ENCODE measurements around the gene CDH23.

- TF ChIP-seq, protein P1, sequence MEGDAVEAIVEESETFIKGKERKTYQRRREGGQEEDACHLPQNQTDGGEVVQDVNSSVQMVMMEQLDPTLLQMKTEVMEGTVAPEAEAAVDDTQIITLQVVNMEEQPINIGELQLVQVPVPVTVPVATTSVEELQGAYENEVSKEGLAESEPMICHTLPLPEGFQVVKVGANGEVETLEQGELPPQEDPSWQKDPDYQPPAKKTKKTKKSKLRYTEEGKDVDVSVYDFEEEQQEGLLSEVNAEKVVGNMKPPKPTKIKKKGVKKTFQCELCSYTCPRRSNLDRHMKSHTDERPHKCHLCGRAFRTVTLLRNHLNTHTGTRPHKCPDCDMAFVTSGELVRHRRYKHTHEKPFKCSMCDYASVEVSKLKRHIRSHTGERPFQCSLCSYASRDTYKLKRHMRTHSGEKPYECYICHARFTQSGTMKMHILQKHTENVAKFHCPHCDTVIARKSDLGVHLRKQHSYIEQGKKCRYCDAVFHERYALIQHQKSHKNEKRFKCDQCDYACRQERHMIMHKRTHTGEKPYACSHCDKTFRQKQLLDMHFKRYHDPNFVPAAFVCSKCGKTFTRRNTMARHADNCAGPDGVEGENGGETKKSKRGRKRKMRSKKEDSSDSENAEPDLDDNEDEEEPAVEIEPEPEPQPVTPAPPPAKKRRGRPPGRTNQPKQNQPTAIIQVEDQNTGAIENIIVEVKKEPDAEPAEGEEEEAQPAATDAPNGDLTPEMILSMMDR (IDR thresholded peaks at IDR 0.05), result no peak
- TF ChIP-seq SP1 (CRISPR knock-in tag; conservative IDR thresholded peaks at IDR 0.05) (no peak), GABPB1 (CRISPR knock-in tag; IDR thresholded peaks at IDR 0.05) (no peak), NR2C2 (CRISPR knock-in tag; IDR thresholded peaks at IDR 0.05) (no peak), NR3C1 (CRISPR knock-in tag; conservative IDR thresholded peaks at IDR 0.05; ENCODE audit: low read depth) (no peak), TP53 (CRISPR knock-in tag; IDR thresholded peaks at IDR 0.05) (no peak), TEAD4 (CRISPR knock-in tag; IDR thresholded peaks at IDR 0.05) (no peak), TEAD1 (CRISPR knock-in tag; IDR thresholded peaks at IDR 0.05) (no peak), CREM (CRISPR knock-in tag; IDR thresholded peaks at IDR 0.05) (no peak), ZMAT4 (CRISPR knock-in tag; IDR thresholded peaks at IDR 0.05) (no peak), USF2 (CRISPR knock-in tag; IDR thresholded peaks at IDR 0.05) (no peak)
- TF ChIP-seq, protein P2, sequence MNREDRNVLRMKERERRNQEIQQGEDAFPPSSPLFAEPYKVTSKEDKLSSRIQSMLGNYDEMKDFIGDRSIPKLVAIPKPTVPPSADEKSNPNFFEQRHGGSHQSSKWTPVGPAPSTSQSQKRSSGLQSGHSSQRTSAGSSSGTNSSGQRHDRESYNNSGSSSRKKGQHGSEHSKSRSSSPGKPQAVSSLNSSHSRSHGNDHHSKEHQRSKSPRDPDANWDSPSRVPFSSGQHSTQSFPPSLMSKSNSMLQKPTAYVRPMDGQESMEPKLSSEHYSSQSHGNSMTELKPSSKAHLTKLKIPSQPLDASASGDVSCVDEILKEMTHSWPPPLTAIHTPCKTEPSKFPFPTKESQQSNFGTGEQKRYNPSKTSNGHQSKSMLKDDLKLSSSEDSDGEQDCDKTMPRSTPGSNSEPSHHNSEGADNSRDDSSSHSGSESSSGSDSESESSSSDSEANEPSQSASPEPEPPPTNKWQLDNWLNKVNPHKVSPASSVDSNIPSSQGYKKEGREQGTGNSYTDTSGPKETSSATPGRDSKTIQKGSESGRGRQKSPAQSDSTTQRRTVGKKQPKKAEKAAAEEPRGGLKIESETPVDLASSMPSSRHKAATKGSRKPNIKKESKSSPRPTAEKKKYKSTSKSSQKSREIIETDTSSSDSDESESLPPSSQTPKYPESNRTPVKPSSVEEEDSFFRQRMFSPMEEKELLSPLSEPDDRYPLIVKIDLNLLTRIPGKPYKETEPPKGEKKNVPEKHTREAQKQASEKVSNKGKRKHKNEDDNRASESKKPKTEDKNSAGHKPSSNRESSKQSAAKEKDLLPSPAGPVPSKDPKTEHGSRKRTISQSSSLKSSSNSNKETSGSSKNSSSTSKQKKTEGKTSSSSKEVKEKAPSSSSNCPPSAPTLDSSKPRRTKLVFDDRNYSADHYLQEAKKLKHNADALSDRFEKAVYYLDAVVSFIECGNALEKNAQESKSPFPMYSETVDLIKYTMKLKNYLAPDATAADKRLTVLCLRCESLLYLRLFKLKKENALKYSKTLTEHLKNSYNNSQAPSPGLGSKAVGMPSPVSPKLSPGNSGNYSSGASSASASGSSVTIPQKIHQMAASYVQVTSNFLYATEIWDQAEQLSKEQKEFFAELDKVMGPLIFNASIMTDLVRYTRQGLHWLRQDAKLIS (CRISPR knock-in tag; IDR thresholded peaks at IDR 0.05; ENCODE audit: borderline replicate concordance), result no peak
Measured at GRCh38 chr10:71582506-71583475, 186.1 kb downstream of the CDH23 start.

Measured in WTC11 (cell line).